Measurements from ENCODE around the gene GRIA4. TPM values are rescaled to one million over a fixed set of nuclear protein-coding genes. Genes with fewer than 3 reads are reported as not detected.

The GRIA4 gene
- polyA plus RNA-seq (2012; ENCODE audit: low read depth, missing spikeins): not detected

DNA sequence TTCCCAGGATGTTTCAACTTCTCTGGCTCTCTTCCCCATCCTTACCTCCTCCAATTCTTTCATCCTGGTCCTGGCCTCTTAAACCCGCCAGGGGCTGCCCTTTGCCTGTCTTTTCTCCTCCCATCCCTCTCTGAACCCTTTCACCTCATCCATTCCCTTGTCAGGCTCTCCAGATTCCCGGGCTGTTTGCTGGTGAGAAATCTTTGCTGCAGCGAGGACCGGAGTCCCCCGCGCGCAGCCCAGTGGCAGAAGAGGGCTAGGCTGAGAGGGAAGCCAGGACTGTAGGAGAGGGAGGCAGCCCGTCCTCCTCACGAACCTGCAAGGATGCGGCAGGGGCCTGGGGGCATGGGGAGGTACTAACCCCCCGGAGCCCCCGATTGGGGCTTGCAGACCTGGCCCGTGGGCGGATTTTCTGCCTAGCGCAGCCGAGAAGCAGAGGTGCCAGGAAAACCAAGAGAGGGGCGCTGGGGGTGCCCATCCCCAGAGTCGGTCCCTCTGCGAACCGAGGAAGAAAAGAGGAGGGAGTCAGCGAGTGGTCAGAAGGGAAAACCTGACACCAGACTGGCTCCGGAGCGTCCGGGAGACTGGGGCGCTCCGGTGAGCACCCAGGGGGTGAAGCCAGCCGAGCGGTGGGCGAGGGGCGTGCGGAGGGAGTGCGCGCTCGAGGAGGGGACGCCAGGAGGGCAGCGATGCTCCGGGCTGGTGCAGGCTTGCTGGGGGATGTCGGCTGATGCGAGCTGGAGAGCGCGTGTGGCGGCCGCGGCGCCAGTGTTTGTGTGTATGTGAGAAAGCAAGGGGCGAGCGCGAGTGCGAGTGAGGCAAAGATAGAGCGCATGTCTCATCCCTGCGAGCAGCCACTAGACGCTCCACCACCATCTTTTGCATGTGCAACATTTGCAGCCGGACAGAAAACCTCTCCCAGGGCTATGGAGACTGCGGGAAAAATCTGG, at the start of gene GRIA4:
Gene GRIA4 (plus strand): TSS at position 242 of the 950 bp plus-strand sequence. CDS start 925 bp downstream, outside the sequence.
- DNase-seq (ENCODE audit: insufficient read length, low spot score) (no peak), FAIRE-seq (no peak)
- TF ChIP-seq TAF1 (IDR thresholded peaks at IDR 0.05; ENCODE audit: low read depth, low read length) (no peak), SPI1 (IDR thresholded peaks at IDR 0.05; ENCODE audit: low read depth, low read length) (no peak), POLR2A (IDR thresholded peaks at IDR 0.05; ENCODE audit: low read depth, low read length) (no peak), POU2F2 (IDR thresholded peaks at IDR 0.05; ENCODE audit: low read depth, low read length) (no peak), PAX5 (IDR thresholded peaks at IDR 0.05; ENCODE audit: insufficient read depth, low read length, severe bottlenecking) (no peak), POLR2AphosphoS5 (IDR thresholded peaks at IDR 0.05; ENCODE audit: low read depth, low read length) (no peak)

GRCh38 chr11:105573091-105573490, 36.8 kb upstream of the GRIA4 start:
- no peak for TF ChIP-seq TAF1 (IDR thresholded peaks at IDR 0.05; ENCODE audit: low read depth, low read length)
- TF ChIP-seq POLR2AphosphoS5 (IDR thresholded peaks at IDR 0.05; ENCODE audit: low read depth, low read length): no peak
- no peak for TF ChIP-seq POLR2A (IDR thresholded peaks at IDR 0.05; ENCODE audit: low read depth, low read length)
- TF ChIP-seq PAX5 (IDR thresholded peaks at IDR 0.05; ENCODE audit: insufficient read depth, low read length, severe bottlenecking): no peak
- TF ChIP-seq POU2F2 (IDR thresholded peaks at IDR 0.05; ENCODE audit: low read depth, low read length): no peak
- no peak for TF ChIP-seq SPI1 (IDR thresholded peaks at IDR 0.05; ENCODE audit: low read depth, low read length)
- DNase-seq (ENCODE audit: insufficient read length, low spot score) (no peak), FAIRE-seq (no peak)

DNA sequence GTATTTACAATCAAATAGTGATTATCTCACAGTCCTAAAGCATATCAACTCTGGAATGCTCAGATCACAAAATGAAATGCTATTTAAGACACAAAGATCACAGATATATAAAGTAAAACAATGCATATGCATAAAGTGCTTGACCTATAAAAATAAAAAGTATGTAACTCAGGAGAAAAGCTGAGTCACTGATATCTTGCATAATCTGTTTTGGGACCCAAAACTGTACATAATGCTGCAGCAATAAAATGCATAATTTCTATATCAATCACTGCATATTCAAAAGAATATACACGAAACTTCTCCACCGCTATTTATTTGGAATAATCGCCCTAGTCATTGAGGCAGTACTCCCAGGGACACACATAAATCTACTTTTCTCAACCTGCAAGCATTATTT, 34.9 kb upstream of the GRIA4 start:
- DNase-seq (ENCODE audit: insufficient read length, low spot score) (no peak), FAIRE-seq (no peak)
- TF ChIP-seq POU2F2 (IDR thresholded peaks at IDR 0.05; ENCODE audit: low read depth, low read length) (no peak), PAX5 (IDR thresholded peaks at IDR 0.05; ENCODE audit: insufficient read depth, low read length, severe bottlenecking) (no peak), POLR2AphosphoS5 (IDR thresholded peaks at IDR 0.05; ENCODE audit: low read depth, low read length) (no peak), SPI1 (IDR thresholded peaks at IDR 0.05; ENCODE audit: low read depth, low read length) (no peak), TAF1 (IDR thresholded peaks at IDR 0.05; ENCODE audit: low read depth, low read length) (no peak), POLR2A (IDR thresholded peaks at IDR 0.05; ENCODE audit: low read depth, low read length) (no peak)

GRCh38 chr11:105577641-105578040, 32.2 kb upstream of the GRIA4 start:
- no peak for TF ChIP-seq POLR2A (IDR thresholded peaks at IDR 0.05; ENCODE audit: low read depth, low read length)
- no peak for TF ChIP-seq TAF1 (IDR thresholded peaks at IDR 0.05; ENCODE audit: low read depth, low read length)
- no peak for TF ChIP-seq POU2F2 (IDR thresholded peaks at IDR 0.05; ENCODE audit: low read depth, low read length)
- no peak for TF ChIP-seq PAX5 (IDR thresholded peaks at IDR 0.05; ENCODE audit: insufficient read depth, low read length, severe bottlenecking)
- no peak for TF ChIP-seq POLR2AphosphoS5 (IDR thresholded peaks at IDR 0.05; ENCODE audit: low read depth, low read length)
- no peak for TF ChIP-seq SPI1 (IDR thresholded peaks at IDR 0.05; ENCODE audit: low read depth, low read length)
- DNase-seq (ENCODE audit: insufficient read length, low spot score): no peak
- no peak for FAIRE-seq

DNA sequence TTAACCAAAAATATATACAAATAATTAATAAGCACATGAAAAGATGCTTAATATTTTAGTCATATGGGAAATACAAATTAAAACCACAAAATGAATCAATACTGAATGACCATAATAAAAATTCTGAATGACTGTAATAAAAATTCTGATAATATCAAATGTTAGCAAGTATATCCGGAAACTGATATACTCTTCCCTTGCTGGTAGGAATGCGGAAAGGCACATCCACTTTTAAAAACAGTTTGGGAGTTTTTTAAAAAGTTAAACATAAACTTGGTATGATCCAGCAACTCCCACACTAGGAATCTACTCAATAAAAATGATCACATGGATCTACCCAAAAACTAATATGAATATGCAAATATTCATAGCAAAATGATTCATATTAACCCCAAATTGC, 30.8 kb upstream of the GRIA4 start:
- TF ChIP-seq PAX5 (IDR thresholded peaks at IDR 0.05; ENCODE audit: insufficient read depth, low read length, severe bottlenecking) (no peak), SPI1 (IDR thresholded peaks at IDR 0.05; ENCODE audit: low read depth, low read length) (no peak), TAF1 (IDR thresholded peaks at IDR 0.05; ENCODE audit: low read depth, low read length) (no peak), POU2F2 (IDR thresholded peaks at IDR 0.05; ENCODE audit: low read depth, low read length) (no peak), POLR2A (IDR thresholded peaks at IDR 0.05; ENCODE audit: low read depth, low read length) (no peak), POLR2AphosphoS5 (IDR thresholded peaks at IDR 0.05; ENCODE audit: low read depth, low read length) (no peak)
- no peak for FAIRE-seq
- no peak for DNase-seq (ENCODE audit: insufficient read length, low spot score)

GRCh38 chr11:105582497-105582896, 27.4 kb upstream of the GRIA4 start:
- DNase-seq (ENCODE audit: insufficient read length, low spot score): no peak
- TF ChIP-seq TAF1 (IDR thresholded peaks at IDR 0.05; ENCODE audit: low read depth, low read length) (no peak), POLR2AphosphoS5 (IDR thresholded peaks at IDR 0.05; ENCODE audit: low read depth, low read length) (no peak), POU2F2 (IDR thresholded peaks at IDR 0.05; ENCODE audit: low read depth, low read length) (no peak), PAX5 (IDR thresholded peaks at IDR 0.05; ENCODE audit: insufficient read depth, low read length, severe bottlenecking) (no peak), POLR2A (IDR thresholded peaks at IDR 0.05; ENCODE audit: low read depth, low read length) (no peak), SPI1 (IDR thresholded peaks at IDR 0.05; ENCODE audit: low read depth, low read length) (no peak)
- FAIRE-seq: no peak

GRCh38 chr11:105588001-105588400, 21.9 kb upstream of the GRIA4 start:
- no peak for TF ChIP-seq POLR2AphosphoS5 (IDR thresholded peaks at IDR 0.05; ENCODE audit: low read depth, low read length)
- no peak for TF ChIP-seq POLR2A (IDR thresholded peaks at IDR 0.05; ENCODE audit: low read depth, low read length)
- no peak for TF ChIP-seq TAF1 (IDR thresholded peaks at IDR 0.05; ENCODE audit: low read depth, low read length)
- TF ChIP-seq SPI1 (IDR thresholded peaks at IDR 0.05; ENCODE audit: low read depth, low read length): no peak
- TF ChIP-seq PAX5 (IDR thresholded peaks at IDR 0.05; ENCODE audit: insufficient read depth, low read length, severe bottlenecking): no peak
- no peak for TF ChIP-seq POU2F2 (IDR thresholded peaks at IDR 0.05; ENCODE audit: low read depth, low read length)
- DNase-seq (ENCODE audit: insufficient read length, low spot score) (no peak), FAIRE-seq (no peak)

GRCh38 chr11:105589346-105589745, 20.5 kb upstream of the GRIA4 start:
- FAIRE-seq (no peak), DNase-seq (ENCODE audit: insufficient read length, low spot score) (no peak)
- no peak for TF ChIP-seq PAX5 (IDR thresholded peaks at IDR 0.05; ENCODE audit: insufficient read depth, low read length, severe bottlenecking)
- no peak for TF ChIP-seq TAF1 (IDR thresholded peaks at IDR 0.05; ENCODE audit: low read depth, low read length)
- no peak for TF ChIP-seq POU2F2 (IDR thresholded peaks at IDR 0.05; ENCODE audit: low read depth, low read length)
- no peak for TF ChIP-seq SPI1 (IDR thresholded peaks at IDR 0.05; ENCODE audit: low read depth, low read length)

DNA sequence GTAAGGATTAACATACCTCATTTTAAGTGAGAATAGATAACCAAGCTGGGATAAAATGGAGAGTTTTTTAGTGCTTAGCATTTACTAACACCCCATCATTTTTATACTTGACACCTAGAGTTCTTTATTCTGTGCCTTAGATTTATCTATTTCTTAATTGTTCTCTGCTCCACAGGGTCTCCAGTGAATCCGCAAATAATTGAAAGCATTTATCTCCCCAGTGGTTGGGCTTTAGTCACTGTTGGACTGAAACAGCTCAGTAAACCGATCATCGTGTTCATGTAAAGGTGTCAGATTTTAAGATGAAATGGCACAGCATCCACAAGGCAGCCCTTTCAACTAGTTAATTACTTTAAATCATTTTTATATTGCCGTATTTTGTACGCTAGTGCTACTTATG, 17.8 kb upstream of the GRIA4 start:
- no peak for FAIRE-seq
- DNase-seq (ENCODE audit: insufficient read length, low spot score): no peak
- no peak for TF ChIP-seq SPI1 (IDR thresholded peaks at IDR 0.05; ENCODE audit: low read depth, low read length)
- TF ChIP-seq POLR2AphosphoS5 (IDR thresholded peaks at IDR 0.05; ENCODE audit: low read depth, low read length): no peak
